Body of pancreas (tissue), 4 donors: ENCODE measurements around the gene ODAD3.

Experiments used
- CTCF ChIP-seq, 7 experiments: fragments of 450-650 bp in 4 of 7; fragments of 200-600 bp in 3 of 7; sonication (generic) in 3 of 7; IDR thresholded peaks; one replicate each; pipeline ENCODE4 v1.5.1; 2016 to 2019; ENCODE audit warnings: antibody characterized with exemption in 7 of 7
- POLR2A ChIP-seq, 3 donors: fragments of 450-650 bp; IDR thresholded peaks; one replicate each; pipeline ENCODE4 v1.6.1; 2016; ENCODE audit warnings: antibody characterized with exemption in 3 of 3, mild to moderate bottlenecking in 2 of 3

GRCh38 chr19:11370744-11371143, 64.2 kb downstream of the ODAD3 start:
- TF ChIP-seq CTCF (IDR thresholded peaks at IDR 0.05) (no peak), POLR2A (IDR thresholded peaks at IDR 0.05) (no peak)
